ENCODE data around the gene CD276.
A peak's percentile ranks its signal among the peaks of the same experiment; 100 is the strongest.

The CD276 gene

GRCh38 chr15:73691396-73691795, 7.2 kb downstream of the CD276 start:
- no peak for DNase-seq (ENCODE audit: extremely low read depth, low read depth)

GRCh38 chr15:73694419-73694818, 10.2 kb downstream of the CD276 start:
- DNase-seq (ENCODE audit: extremely low read depth, low read depth) = no peak
- no peak for TF ChIP-seq CTCF (IDR thresholded peaks at IDR 0.05; ENCODE audit: low read depth, low read length, missing control alignments)
- H3K4me3 ChIP-seq (replicated peaks; ENCODE audit: low read depth, low read length) = no peak overlapping the region

More at GRCh38 chr15:73691396-73691795, 7.2 kb downstream of the CD276 start:
- no peak for TF ChIP-seq CTCF (IDR thresholded peaks at IDR 0.05; ENCODE audit: low read depth, low read length, missing control alignments)
- H3K4me3 ChIP-seq (replicated peaks; ENCODE audit: low read depth, low read length) = no peak overlapping the region

GRCh38 chr15:73695773-73696640, 11.8 kb downstream of the CD276 start:
- no peak overlapping the region for H3K4me3 ChIP-seq (replicated peaks; ENCODE audit: low read depth, low read length)
- no peak for DNase-seq (ENCODE audit: extremely low read depth, low read depth)
- TF ChIP-seq CTCF (IDR thresholded peaks at IDR 0.05; ENCODE audit: low read depth, low read length, missing control alignments) = no peak

- no peak for TF ChIP-seq CTCF (IDR thresholded peaks at IDR 0.05; ENCODE audit: low read depth, low read length, missing control alignments)
- no peak overlapping the region for H3K4me3 ChIP-seq (replicated peaks; ENCODE audit: low read depth, low read length)
- no peak for DNase-seq (ENCODE audit: extremely low read depth, low read depth)
Measured at GRCh38 chr15:73696641-73697001, 12.4 kb downstream of the CD276 start.

- peak; percentile 90 for DNase-seq (ENCODE audit: extremely low read depth, low read depth)
- H3K4me3 ChIP-seq (replicated peaks; ENCODE audit: low read depth, low read length) = no peak overlapping the region
- no peak for TF ChIP-seq CTCF (IDR thresholded peaks at IDR 0.05; ENCODE audit: low read depth, low read length, missing control alignments)
Measured at GRCh38 chr15:73697033-73697467, 12.9 kb downstream of the CD276 start.

- TF ChIP-seq CTCF (IDR thresholded peaks at IDR 0.05; ENCODE audit: low read depth, low read length, missing control alignments) = no peak
- DNase-seq (ENCODE audit: extremely low read depth, low read depth) = no peak
- no peak overlapping the region for H3K4me3 ChIP-seq (replicated peaks; ENCODE audit: low read depth, low read length)
Measured at GRCh38 chr15:73699249-73700040, 15.3 kb downstream of the CD276 start.

Data from HFF-Myc (cell line).